Stimulated activated CD8-positive, alpha-beta memory T cell treated with anti-CD3 and anti-CD28 coated beads, Interleukin-4, amount 100 ng/mL, for 4 hours (primary cell): ENCODE results near the gene AZIN2.
"Not testable (repeated sequence)": the region's sequence is repeated elsewhere in the genome, so short reads cannot be mapped to it uniquely, and the experiment has no call there.

Experiments used
- DNase-seq, 2 donors: peaks; one replicate each; pipeline ENCODE4 v3.0.0-alpha.2; 2020; ENCODE audit warnings: low read depth in 2 of 2, low spot score in 1 of 2

AZIN2 gene

GRCh38 chr1:33080885-33081553 is at the start of gene AZIN2:
TSS of gene AZIN2 (plus strand) at chr1:33081153. CDS start at chr1:33082250, 1,097 bp downstream.
- DNase-seq, result peak; percentile 91 to 94

GRCh38 chr1:33031506-33031905 is 49.4 kb upstream of the AZIN2 start:
- no peak for DNase-seq

GRCh38 chr1:33032126-33032869 is 48.7 kb upstream of the AZIN2 start:
- no peak for DNase-seq

GRCh38 chr1:33036051-33036525 is 44.9 kb upstream of the AZIN2 start:
- no peak for DNase-seq

- peak; percentile 67 to 82 for DNase-seq
Observed at GRCh38 chr1:33036526-33037503, 44.1 kb upstream of the AZIN2 start, which contains the start of gene AK2. TSS of gene AK2 (minus strand) at chr1:33036883. CDS start at chr1:33036828, 55 bp downstream.

- DNase-seq, result no peak
Observed at GRCh38 chr1:33039840-33040239, 41.1 kb upstream of the AZIN2 start.

- no peak for DNase-seq
Observed at GRCh38 chr1:33041026-33041425, 39.9 kb upstream of the AZIN2 start.

GRCh38 chr1:33042831-33043230 is 38.1 kb upstream of the AZIN2 start:
- DNase-seq, result no peak

- no peak for DNase-seq
Observed at GRCh38 chr1:33043267-33044092, 37.5 kb upstream of the AZIN2 start.

- DNase-seq, result no peak
Observed at GRCh38 chr1:33045246-33045645, 35.7 kb upstream of the AZIN2 start.

- no peak for DNase-seq
Observed at GRCh38 chr1:33045814-33046213, 35.1 kb upstream of the AZIN2 start.

- DNase-seq, result not testable (repeated sequence)
Observed at GRCh38 chr1:33046234-33046633, 34.7 kb upstream of the AZIN2 start.

- DNase-seq, result no peak
Observed at GRCh38 chr1:33047290-33047689, 33.7 kb upstream of the AZIN2 start.

- DNase-seq, result no peak
Observed at GRCh38 chr1:33047839-33048305, 33.1 kb upstream of the AZIN2 start.

- no peak for DNase-seq
Observed at GRCh38 chr1:33048426-33048825, 32.5 kb upstream of the AZIN2 start.

- no peak for DNase-seq
Observed at GRCh38 chr1:33049371-33049770, 31.6 kb upstream of the AZIN2 start.

- DNase-seq, result no peak
Observed at GRCh38 chr1:33050221-33051076, 30.5 kb upstream of the AZIN2 start.

- DNase-seq, result no peak
Observed at GRCh38 chr1:33055210-33056008, 25.5 kb upstream of the AZIN2 start.
